GM12865 (cell line): ENCODE measurements around the gene ZBED2.
A peak's percentile ranks its signal among the peaks of the same experiment; 100 is the strongest.

Experiments
- DNase-seq: peaks from one replicate; pipeline ENCODE4 v3.0.0; 2010; ENCODE audit warnings: low read depth
- H3K4me3 ChIP-seq: 2 replicates; pipeline ENCODE4 v1.5.1; 2011; ENCODE audit warnings: mild to moderate bottlenecking, low read depth, low read length, control low read depth
- TF ChIP-seq, protein P1 (sequence below): IDR thresholded peaks from 2 replicates; pipeline ENCODE4 v1.5.1; 2011; ENCODE audit warnings: low read length, control low read depth, low read depth, inconsistent platforms; ENCODE audit not compliant: insufficient read depth; ENCODE audit errors: missing control alignments

The ZBED2 gene

DNA sequence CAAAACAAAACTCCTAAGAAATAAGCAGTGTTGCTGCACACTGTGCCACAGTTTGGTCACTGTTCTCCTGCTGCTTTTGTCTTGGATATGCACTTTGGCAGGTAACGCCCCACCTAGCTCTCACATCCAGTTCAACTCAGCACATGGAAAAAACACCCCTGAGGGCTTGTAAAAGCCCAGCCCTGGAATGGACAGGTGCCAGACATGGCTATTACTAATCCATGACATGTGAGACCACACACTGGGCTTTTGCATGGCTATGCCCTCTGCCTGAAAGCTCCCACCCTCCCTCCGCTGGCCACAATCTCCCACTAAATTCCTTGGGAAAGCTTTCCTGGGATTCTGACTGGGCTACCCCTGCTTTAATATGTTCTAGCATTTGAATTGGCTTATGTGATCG, 24.7 kb upstream of the ZBED2 start:
- no peak for DNase-seq
- TF ChIP-seq, protein P1, sequence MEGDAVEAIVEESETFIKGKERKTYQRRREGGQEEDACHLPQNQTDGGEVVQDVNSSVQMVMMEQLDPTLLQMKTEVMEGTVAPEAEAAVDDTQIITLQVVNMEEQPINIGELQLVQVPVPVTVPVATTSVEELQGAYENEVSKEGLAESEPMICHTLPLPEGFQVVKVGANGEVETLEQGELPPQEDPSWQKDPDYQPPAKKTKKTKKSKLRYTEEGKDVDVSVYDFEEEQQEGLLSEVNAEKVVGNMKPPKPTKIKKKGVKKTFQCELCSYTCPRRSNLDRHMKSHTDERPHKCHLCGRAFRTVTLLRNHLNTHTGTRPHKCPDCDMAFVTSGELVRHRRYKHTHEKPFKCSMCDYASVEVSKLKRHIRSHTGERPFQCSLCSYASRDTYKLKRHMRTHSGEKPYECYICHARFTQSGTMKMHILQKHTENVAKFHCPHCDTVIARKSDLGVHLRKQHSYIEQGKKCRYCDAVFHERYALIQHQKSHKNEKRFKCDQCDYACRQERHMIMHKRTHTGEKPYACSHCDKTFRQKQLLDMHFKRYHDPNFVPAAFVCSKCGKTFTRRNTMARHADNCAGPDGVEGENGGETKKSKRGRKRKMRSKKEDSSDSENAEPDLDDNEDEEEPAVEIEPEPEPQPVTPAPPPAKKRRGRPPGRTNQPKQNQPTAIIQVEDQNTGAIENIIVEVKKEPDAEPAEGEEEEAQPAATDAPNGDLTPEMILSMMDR, result no peak

DNA sequence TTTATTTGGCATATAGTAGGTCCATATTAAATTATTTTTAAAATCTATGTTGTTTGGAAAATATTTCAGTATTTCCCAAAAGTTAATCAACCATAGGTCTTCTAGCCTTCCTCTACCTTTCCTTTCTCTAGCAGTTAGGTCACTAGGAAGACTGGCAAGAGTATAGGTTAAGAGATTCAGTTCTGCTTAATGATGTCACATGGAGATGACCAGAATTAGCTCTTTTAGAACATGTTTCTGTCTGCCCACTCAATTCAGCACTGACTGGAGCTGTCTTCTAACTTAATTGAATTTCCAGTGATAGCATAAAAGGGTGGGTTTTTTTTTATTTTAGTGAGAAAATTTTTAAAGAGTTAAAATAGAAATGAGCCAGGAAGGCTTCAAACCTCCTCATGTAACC, 23.8 kb upstream of the ZBED2 start:
- TF ChIP-seq, protein P1, result no peak
- no peak overlapping the region for H3K4me3 ChIP-seq
- DNase-seq, result no peak

More for the DNA sequence above, 24.7 kb upstream of the ZBED2 start:
- H3K4me3 ChIP-seq, result no peak overlapping the region

DNA sequence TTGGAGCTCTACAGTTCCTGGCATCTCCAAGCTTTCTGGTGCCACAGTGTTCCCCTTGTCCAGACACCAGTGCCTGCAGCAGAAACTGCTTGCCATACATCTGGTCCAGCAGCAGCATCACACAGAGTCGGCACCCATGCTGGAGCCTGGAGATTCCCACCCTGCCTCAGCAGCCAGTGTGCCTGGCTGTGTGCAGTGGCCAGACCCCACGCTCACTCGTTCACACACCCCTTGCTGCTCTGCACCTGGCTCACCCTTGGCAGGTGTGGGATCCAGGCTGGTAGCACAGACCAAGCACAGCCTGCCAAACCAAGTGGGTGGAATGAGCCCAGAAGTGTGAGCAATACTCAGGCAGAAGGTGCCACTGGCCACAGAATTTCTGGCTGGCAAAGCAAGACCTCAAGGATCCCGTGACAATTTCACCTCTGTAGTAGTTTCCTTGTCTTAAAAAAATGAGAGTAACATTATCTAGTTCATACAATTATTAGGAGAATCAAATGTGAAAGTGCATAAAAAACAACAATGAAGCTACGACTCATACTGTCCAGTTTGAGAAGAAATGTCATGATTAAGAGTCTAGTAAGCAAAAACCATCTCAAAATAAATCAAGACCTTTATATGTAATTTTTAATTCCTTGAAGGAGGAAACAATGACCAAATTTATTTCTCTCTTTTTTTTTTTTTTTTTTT, 22.9 kb upstream of the ZBED2 start:
- H3K4me3 ChIP-seq, result no peak overlapping the region
- no peak for DNase-seq
- TF ChIP-seq, protein P1, result no peak

DNA sequence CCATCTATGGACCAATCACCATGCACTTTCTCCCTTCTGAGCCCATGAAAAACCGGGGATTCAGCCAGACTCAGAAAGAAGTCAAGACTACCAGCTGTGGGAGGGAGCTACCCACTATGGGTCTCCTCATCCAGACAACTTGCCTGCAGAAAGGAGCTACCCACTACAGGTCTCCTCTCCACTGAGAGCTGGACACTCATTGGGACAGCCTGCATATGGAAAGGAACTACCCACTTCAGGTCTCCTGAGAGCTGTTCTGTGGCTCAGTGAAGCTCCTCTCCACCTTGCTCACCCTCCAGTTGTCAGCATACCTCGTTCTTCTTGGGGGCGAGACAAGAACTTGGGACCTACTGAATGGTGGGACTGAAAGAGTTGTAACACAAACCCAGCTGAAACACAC, 22.3 kb upstream of the ZBED2 start:
- DNase-seq, result no peak

DNA sequence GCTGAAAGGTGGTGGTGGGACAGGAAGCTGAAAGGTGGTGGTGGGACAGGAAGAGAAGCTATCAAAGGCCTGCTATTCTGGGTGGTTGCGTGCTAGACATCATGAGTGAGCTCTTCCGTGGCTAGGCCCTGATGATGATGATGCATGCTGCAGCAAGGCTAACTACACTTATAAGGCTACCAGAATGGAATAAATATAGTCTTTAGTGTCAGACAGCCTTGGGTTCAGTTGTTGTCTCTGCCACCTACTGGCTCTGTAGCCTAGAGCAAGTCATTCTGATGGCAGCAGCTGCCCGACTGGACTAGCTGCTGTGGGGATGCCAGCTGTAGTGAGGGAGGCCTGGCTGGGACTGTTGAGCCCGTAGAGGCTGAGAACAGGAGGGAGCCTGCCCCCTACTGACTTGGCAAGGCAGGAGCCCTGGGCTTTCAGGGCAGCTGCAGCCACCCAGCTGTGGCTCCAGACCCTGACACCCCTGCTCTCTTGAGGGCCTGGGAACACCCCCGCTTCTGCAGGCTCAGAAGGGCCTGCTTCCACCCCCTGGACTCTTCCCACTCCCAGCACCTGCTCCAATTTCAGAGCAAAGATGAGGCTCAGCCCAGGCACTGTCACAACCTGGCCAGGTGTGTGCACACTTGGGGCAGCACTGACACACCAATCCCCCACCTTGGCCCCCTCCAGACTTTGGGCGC, 21.4 kb upstream of the ZBED2 start:
- DNase-seq, result peak; percentile 66
- H3K4me3 ChIP-seq, result no peak overlapping the region
- TF ChIP-seq, protein P1, result peak; percentile 25

More for the DNA sequence above, 22.3 kb upstream of the ZBED2 start:
- TF ChIP-seq, protein P1, result no peak
- no peak overlapping the region for H3K4me3 ChIP-seq

DNA sequence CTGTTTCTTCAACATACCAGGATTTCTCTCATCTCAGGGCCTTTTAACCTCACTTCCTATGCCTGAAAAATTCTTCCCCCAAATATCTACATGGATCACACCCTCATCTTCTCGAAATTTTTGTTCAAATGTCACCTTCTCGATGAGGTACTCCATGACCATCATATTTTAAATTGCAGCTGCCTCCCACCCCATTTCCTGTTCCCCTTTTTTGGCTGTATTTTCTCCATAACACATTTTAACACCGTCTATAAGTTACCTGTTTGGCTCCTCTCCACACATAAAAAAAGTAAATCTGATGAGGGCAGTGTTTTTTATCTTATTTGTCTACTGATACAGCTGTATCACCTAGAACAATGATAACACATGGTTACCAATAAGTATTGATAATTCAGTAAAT, 20.7 kb upstream of the ZBED2 start:
- TF ChIP-seq, protein P1, result no peak
- DNase-seq, result no peak
- no peak overlapping the region for H3K4me3 ChIP-seq
